GM18909 (cell line): ENCODE results near the gene CTRB1.
A peak's percentile ranks its signal among the peaks of the same experiment; 100 is the strongest.
"Not testable (repeated sequence)": the region's sequence is repeated elsewhere in the genome, so short reads cannot be mapped to it uniquely, and the experiment has no call there.

Experiments used
- ATAC-seq: cut with Tn5 transposase; IDR thresholded peaks from one replicate; pipeline ENCODE4 v1.9.1; 2021; ENCODE audit warnings: mild to moderate bottlenecking; ENCODE audit not compliant: unreplicated experiment, poor library complexity

The CTRB1 gene

DNA sequence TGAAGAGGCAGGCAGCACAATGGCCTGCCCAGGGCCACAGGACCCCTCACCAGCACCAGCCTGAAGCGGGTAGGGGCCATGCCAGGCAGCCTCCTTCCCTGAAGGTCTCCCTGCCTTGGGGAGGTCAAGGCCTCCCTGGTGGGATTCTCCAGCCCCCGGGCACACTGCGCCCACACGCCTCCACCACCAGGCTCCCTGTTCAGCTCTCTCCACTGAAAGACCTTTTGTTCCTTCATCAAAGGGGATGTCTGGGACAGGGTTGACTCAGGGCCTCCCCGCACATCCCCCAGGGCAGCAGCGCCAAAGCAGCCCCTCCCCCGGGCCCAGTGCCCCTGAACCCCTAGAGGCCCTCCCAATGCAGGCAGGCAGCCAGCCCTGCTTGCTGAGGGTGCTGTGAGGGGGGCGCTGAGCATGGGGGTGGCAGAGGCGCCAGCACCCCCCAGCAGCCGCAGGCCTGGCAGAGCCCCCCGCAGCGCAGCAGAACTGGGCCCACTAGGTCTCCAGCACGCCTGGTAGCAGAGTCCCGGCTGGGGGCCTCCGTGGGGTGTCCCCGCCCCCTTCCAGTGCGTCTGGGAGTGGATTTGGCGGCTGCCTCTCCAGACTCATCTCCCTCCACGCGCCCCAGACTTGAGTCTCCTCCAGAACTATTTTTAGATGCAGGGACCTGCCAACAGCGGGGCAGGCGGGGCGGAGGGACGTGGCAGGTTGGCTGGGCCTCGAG, 19.5 kb downstream of the CTRB1 start:
- no peak for ATAC-seq

DNA sequence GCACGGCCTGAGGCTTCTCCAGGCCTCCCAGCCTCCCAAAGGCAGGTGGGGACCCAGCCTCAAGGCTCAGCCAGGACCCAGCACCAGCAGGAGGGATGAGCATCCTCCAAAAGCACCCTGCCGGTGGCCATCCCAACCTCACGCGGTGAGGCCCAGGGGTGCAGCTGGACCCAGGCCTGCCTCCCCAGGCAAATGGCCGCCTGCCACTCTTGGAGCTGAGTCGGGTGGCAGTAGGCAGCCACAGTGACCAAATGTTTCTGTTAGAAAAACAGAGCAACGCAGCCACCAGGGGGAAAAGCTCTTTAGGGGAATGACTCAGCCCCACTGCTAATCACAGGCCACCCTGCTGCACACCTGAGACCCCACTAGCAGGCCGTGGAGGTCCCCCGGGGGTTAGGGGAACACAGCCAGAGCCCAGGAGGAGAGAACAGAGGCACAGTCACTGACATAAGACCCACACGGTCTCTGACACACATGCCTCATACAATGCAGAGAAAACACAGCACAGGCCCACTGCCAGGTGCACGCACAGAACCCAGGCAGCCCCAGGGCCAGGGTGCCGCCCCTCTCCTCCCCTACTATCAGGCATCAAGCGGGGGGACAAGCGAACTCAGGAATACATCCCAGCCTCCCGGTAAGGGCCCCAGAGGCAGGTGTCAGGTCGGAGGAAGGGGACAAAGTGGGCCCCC, 20.2 kb downstream of the CTRB1 start:
- no peak for ATAC-seq

DNA sequence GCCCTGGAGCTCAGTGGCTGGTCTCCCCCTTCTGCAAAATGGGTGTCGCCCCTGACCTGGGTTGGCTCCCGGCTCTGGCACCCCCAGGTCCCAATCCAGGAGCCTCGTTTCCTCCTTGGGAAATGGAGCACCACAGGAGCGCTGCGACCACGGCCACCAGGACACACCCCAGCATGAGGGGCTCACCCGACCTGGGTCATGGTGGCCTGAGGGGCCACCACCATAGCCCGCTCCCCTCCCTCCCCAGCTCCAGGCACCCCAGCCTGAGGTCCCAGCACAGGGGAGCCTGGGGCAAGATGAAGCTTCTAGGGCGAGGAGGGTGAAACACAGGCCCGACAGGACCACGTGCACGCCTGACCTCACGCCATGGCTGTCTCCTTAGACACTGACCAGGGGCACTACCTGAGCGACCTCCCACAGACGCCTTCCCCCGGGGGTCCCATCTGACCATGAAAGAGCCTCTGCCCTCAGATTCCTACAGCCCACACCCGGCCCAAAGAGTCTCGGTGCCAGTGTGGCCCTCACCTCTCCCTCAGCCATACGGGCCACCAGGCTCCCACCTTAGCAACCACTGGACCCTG, 20.8 kb downstream of the CTRB1 start:
- no peak for ATAC-seq

DNA sequence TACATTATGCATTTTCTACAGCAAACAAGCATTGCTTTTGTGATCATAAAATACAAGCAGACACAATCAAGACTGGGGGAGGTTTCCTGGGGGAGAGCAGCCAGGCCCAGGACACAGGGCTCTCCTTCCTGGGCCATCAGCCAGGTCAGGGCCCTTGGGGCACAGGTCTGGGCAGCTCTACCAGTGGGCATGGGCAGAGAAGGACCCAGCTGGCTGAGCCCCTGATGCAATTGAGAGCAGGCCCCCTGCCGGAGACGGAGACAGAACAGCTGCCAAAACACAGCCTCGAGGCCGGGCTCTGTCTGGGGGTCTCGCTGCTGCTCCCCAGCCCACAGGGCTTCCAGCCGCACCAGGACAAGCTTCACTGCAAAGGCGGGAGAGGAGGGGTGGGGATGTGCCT, 21.8 kb downstream of the CTRB1 start:
- not testable (repeated sequence) for ATAC-seq

DNA sequence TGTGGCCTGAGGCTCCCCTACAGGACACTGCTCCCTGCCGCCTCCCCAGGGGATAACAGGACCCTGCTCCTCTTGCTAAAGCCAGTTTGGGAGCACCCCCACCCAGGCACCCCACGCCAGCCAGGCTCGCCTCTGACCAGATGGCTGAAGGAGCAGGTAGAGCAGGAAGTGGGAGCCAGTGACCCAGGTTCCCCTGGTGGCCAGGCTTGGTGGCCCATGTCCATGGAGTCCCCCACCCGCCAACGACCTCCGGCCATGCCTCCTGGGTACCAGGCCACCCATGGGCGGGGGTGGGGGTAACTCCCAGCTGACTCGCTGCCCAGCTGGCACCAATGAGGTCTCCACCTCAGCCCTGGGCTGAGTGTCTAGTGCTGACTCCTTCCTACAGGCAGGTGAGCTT, 22.6 kb downstream of the CTRB1 start:
- no peak for ATAC-seq

DNA sequence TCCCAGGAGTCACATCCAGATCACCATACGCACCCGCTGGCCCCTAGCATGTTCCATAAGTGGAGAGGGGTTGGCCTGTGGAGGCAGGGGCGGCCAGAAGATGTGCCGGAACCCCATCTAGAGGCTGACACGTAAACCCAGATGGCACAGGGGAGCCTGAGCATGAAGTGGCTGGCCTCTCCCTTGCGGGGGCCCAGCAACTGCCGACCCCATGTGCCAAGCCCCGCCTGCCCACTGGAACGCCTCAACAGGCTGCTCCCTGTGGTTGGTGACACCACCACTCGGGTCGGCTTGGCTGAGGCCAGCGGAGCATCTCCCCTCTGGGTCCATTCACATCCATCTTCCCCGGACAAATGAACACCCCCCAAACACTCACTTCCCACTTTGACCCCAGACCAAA, 23.2 kb downstream of the CTRB1 start:
- no peak for ATAC-seq

DNA sequence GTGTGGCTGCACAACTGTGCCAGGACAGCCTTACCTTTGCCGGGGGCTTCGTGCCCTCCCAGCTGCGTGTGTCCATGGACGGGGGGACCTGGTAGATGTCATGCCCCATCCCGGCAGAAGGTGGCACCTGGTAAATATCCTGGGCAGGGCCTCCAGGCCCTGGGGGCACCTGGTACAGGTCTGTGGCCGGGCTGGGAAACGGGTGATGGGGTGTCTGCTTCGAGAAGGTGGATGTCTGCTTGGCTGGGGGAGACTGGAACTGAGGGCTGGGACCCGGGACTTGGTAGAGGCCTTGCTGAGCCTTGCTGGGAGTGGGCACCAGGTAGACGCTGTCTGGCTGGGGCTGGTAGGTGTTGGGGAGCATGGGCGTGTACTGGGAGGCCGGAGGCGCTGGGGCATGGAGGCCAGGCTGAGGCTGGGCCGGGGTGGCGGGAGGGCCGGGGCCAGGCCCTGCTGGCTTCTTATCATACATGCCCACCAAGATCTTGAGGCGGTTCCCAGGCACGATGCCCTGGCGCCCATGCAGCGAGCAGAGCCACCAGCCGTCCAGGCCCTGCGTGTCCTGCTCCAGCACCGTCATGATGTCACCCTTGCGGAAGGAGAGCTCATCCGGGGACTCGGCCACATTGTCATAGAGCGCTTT, 23.8 kb downstream of the CTRB1 start:
- ATAC-seq = not testable (repeated sequence)

DNA sequence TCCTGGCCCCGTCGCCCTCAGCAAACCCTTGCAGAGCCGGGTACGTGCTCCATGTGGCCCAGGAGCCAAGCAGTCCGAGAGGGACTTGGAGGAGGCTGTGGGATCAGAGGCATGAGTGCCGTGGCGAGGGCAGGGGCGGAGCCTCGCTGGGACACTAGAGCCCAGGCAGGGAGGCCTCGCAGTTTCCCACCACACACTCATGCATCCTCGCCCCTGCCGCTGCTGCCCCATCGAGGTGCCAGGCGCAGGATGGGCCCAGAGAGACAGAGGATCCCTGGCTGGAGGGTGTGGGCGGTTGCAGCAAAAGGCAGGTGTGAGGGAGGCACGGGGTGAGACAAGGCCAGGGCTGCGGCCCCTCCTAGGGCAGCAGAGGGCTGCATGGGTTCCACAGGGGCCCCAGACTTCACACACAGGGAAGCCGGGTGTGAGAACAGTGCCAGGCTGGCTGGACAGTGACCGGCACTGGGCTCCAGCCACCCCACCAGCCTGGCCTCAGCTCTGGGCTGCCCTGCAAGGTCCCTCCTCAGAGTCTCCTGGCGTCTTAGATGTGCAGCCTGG, 25.0 kb downstream of the CTRB1 start:
- ATAC-seq = no peak

DNA sequence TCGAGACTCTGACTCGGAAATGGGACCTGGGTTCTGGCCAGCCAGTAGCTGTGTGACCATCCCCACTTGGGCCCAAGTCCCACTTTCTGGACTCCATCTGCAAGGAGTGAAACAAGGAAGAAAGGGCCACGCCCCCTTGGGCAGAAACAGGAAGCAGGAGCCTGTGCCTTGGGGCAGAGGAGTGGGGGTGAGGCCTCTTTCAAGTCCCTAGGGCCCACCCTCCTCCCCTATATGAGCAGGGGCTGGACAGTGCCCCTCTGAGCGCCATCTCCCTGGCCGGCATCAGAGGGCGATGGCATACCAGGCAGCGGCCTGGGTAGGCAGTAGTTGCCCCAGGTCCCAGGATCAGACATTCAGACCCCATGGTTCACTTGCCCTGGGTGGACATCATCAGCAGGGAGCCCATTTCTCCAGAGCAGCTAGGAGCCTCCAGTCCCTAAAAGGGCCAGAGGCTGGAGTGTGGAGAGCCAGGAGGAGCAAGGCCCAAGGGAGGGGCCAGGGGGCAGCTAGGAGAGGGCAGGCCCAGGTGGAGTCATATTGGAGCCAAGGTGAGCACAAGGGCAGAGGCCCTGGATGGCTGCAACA, 25.5 kb downstream of the CTRB1 start:
- ATAC-seq = no peak

DNA sequence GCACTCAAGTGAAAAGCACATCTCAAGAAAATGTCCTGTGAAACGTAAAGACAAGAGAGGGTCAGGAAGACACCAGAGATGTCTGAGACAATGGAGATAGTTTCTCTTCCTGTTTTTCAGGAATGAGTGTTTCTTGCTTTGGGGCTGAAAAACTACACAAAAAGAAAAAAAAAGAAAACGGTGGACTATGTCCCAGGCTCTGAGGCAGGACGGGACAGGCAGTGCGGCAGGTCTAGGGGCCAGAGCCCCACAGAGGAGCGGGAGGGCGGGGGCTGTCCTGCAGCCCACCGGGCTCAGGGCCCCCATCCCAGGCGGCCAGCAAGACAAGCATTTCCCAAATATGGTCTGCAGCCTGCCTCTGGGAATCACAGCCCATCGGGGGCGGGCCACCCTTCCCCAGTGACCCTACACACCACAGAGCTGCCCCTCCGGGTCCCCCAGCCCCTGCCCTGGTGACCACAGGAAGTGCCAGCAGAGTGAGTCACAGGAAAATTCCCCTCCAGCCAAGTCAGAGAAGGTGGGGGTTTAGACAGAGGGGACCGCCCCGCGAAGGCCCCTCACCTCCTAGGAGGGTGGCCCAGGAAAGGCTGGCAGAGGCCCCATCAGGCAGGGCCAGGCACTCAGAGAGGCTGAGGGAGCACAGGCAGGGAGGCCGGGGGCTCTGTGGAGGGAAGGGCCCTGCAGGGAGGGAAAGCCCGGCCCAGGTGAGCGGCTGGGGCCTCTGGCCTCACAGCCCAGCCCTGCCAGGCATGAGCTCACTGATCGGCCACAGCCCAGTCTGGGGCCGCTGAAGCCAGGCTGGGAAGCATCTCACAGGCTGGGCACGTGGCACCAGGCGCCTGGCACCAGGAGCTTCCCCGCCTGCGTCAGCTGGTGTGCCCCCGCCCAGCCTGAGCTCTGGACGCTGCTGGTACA, 26.3 kb downstream of the CTRB1 start:
- no peak for ATAC-seq

DNA sequence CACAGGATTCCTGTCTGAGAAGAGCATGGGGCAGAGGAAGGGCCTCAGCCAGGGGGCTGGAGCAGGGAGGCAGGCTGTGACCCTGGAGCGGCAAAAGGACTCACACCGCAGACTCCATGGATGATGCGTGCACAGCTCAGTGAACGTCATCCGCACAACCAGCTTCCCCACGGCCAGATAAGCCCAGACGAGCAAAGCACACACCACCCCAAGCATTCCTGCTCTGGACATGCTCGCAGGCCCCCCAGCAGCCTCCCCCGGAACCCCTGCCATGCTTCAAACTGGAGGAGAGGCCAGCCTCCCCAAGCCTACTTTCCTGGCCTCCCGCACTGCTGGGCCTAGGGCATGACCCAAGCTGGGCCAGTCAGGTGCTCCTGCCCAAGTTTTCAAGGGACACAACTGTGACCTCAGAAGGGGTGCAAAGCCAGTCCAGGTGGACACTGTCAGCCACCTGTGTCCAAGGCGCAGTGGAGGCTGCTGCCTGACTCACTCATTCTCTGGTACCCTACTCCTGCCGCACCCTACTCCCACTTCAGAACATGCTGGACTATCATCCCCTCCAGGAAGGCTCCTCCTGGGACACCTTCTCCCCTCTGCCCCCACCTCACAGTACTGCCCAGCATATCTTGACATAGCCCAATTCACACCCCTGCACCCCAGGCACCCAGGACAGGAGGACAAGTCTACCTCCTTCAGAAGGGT, 27.9 kb downstream of the CTRB1 start:
- ATAC-seq = no peak

DNA sequence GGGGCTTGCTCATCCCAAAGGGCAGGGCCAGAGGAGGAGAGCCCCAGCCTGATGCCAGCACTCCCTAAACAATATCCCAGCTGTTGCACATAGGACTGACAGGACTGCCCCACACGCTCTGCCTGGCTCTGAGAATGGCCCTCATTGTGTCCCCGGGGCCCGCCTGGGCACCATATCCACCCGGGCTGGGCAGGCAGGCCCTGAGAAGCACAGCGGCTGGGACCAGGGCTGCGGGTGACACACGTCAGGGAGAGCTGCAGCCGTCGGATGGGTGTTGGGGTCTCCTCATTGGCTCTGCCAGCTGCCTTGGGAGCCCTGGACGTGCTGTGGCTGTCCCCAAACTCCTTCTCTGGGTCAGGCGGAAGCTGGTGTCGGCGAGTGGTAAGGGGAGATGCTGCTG, 28.5 kb downstream of the CTRB1 start:
- ATAC-seq = no peak

DNA sequence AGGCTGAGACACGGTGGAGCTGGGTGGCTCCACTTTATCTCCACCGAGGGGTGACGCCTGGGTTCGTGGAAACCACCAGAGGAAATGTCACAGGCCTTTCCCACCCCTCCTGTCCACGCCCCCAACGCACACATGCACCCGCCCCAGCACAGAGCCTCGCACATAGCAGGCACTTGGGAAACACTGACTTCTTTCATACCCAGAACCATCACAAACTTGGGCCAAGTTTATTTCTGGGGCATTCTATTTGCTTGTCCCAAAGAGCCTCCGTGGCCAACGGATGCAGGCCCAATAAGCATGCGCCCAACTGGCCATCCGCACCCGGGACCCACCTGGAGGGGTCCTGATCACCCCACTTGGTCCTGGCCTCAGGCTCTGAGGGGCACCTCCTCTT, 29.4 kb downstream of the CTRB1 start:
- no peak for ATAC-seq

DNA sequence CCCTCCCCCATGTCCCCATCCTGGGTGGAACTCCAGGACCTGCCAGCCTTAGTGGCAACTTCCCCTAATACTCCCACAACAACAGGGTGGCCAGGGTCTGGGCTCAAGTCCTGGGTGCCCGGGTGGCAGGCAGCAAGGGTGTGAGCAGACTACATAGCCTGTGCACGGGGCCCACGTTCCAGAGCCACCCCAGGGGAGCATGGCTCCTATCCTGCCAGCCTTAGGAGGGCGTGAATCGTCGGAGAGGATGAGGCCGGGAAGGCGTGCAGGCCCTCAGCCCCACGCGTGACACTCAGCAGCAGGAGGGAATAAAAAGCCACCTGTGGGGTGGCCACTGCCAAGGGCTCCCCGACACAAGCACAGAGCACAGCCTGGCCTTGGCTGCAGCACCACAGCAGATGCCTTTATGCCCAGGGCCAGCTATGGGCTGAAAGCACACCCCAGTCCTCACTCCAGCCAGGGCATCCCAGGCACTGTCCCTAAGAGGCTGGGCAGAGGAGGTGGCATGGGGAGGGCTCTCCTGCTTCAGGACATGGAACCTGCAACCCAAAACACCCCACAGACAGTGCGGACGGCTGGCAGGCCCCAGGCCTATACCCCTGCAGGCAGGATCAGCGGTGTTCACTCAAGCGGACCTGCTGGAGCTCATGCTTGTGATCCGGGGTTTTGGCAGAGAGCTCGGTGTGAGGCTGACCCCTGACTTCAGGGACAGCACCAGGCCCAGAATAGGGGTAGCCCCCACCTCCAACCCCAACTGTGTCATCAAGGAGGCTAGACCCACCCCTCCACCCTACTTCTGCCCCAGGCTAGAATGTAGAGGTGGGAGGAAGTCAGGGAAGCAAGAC, 30.0 kb downstream of the CTRB1 start:
- ATAC-seq = no peak

DNA sequence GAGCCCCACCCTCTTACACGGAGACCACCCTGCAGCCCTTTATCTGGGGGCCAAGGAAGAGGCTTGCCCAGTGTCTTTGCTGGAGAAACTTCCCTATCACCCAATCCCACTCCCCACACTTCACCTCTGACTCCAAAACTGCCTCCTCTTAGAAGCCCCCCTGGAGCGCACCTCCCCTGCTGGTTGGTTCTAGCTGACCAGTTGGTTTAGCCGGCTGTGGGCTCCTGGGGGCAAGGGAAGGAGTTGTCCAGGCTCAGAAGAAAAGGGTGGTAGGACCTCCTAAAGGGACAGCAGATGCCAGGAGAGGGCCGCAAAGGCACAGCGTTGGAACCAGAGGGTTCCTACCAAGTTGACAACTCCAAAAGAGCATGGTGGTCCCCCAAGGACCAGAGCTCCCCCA, 30.7 kb downstream of the CTRB1 start:
- no peak for ATAC-seq

DNA sequence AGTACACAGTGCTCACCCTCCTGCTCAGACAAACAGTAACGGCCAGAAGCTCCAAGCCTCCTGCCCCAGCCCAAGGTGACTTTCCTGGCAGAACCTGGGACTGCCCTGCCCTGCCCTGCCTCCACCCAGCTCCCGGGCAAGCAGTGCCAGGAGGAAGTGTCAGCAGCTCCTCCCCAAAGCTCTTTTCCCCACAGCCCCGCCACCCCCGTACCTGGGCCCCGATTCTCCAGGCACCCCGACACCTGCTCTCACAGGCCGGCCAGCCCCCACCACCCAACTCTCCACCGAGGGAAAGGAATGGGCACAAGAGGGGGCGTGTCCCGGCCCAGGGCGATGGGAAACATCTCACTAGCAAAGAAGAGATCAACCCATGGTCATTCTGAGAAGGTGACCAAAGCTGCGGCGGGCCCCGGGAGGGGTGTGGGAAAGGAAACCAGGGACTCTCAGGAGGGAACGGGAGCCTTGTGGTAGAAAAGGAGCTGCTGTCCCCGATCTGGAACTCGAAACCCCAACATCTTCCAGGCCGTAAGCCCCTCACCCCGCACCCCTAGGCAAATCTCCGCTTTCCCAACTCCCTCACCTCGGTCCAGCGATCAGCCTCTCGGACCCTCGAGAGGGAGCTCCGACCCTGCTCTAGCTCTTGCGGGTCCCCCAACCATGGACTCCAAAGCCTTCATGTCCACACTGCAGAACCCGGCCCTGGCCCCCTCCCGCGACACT, 31.5 kb downstream of the CTRB1 start:
- no peak for ATAC-seq

DNA sequence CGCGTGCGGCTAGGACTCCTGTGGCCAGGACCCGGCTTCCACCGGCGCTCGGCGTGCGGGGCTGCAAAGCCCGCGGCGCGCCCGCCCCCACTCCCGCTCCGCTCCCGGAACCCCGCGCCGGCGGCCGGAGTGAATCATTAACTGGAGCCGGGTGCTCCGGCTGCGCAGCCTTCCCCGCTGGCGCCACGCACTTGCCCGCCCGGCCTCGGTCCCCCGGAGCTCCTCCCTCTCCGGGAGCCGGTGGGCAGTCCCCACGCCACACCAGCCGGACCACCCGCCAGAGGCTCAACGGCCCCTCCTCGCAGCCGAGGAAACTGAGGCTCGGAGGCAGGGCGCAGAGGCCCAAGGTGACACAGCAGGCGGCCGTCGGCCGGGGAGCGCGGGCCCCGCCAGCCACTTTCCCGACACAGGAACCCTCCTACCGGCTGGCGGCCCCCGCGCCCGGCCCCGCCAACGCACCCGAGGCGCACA, 32.1 kb downstream of the CTRB1 start:
- peak; percentile 45 for ATAC-seq
